HG03066 (cell line): Measurements from ENCODE around the gene ENTPD8.
"Not testable (repeated sequence)": the region's sequence is repeated elsewhere in the genome, so short reads cannot be mapped to it uniquely, and the experiment has no call there.

ENCODE experiments used
- ATAC-seq: cut with Tn5 transposase; IDR thresholded peaks from one replicate; pipeline ENCODE4 v1.9.1; 2021; ENCODE audit warnings: low read depth; ENCODE audit not compliant: unreplicated experiment

Gene ENTPD8

DNA sequence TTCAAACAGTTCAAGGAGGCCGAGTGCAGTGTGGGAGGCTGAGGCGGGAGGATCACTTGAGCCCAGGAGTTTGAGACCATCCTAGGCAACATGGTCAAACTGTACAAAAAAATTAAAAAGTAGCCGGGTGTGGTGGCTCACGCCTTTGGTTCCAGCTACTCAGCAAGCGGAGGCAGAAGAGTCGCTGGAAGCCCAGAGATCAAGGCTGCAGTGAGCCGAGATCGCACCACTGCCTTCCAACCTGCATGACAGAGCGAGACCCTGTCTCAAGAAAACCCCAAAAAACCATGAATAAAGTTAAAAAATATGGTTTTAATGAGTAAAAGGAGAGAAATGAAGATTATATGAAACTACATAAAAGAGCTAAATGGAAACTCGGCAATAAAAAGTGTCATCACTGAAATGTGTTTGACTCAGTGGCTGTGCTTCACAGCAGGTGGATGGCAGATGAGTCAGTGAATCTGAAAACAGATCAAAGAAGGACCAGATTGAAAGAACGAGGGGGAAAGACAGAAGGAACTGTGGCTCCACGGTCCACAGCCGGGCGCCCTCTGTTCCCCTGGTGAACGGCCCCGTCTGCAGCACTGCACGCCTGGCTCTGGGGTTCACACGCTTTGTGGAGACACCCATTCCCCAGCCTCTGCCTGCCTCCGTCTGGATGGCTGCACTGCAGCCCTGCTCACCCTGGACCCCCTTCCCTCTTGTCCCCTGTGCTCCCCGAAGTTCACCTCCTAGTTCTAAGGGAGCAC lies 43.3 kb downstream of the ENTPD8 start:
- no peak for ATAC-seq

DNA sequence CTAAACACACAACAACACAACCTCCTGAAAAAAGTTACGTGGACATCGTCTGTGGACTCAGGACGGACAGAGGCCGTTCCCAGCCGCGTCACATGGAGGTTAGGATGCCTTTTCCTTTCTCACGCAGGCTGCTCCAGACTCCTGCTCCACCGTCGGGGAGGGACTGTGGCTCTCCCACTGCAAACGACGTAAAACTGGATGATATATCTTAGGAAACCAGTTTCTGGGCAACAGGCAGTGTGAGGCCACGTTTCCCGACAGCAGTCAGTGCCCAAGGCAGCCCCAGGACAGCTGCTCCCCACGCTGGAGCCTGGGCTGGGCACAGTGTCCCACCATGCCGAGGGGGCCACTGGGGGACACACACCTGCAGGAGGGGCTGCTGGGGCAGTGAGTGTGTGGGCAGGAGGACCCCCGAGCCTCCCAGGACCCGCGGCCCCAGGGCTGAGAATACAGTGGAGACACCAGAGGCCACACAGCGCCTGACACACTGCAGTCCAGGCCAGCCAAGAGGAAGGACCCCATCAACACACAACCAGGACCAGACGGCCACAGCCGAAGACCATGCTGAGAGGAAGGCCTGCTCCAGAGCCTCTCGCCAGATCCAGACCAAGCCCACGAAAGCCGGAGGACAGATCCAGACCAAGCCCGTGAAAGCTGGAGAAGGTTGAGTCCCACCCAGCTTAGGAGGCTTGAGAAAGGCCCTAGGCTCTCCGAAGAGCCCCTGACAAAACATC lies 44.4 kb downstream of the ENTPD8 start:
- ATAC-seq: no peak

GRCh38 chr9:137396227-137396626 lies 44.9 kb downstream of the ENTPD8 start:
- no peak for ATAC-seq

- no peak for ATAC-seq
Measured at GRCh38 chr9:137395666-137396010, 45.5 kb downstream of the ENTPD8 start.

DNA sequence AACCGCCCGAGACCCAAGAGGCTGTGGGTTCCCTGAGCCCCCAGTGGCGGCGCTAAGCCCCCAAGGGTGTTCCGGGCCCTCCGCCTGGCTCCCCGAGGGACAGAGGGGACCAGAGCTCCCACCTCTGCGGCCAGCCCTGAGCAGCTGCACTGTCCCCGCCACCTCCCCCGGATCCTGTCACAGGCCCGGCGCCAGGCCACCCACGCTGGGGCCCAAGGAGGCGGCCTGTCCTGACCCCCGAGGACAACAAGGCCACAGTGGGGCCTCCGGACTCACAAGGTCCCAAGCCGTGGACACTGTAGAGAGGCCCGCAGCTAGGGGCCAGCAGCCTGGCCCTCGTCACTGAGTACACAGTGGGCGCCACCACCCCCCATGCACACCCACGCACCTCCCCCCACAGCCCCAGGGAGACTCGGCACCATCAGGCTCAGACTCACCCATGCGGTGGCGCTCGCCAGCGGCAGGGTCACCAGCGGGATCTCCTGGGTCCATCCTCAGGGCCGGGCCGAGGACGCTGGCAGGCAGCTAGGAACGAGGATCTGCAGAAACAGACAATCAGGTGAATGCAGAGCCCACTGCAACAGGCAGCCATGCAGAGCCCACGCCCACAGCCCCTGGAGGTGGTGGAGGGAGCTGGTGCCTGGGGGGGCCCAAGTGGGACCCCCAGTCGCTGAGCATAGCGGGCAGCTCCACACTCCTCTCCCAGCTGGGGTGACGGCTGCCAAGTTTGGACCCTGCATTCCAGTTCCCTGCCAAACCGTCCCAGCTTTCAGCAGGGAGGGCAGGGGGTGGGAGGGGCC lies 46.1 kb downstream of the ENTPD8 start:
- ATAC-seq: no peak

DNA sequence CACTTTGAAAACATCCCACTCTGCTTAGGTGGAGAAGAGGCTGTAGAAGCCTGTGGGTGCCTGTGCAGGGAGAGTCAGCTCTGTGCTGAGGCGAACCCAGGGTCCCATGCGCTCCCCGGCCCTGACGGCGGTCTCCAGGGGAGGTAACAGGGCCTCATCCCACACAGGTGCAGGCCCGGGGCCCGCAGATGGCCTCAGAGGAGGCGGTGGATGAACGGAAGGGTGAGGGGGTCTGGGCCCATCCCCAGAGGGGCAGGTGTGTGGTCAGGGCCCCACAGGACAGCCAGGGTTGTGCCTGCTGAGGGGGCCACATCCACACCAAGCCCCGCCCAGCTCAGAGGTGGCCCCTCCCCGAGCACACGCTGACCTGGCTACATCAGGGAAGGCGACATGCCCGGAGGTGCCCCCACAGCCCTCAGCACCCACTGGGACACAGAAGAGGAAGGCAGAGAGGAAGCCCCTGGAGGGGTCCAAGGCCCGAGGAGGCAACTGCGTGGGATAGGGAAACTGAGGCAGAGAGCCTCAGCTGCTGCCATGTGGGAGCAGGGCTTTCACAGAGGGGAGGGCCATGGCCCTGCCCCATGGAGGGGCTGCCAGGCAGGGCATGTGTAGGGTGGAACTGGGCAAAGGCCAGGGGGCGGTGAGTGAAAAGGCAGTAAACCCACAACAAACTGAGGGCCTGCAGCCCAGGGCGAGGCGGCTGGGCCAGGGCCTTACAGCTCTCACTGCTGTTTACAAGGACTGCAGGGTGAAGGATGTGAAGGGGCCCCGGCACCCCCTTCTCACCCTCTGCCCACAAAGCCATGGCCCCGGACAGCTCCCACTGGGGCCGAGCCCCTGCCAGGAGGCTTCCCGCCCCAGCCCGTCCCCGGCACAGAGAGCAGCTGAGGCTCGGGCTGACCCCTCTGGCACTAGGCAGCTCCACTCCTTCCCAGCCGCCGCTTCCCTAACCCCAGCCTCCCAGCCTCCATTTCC lies 47.7 kb downstream of the ENTPD8 start:
- no peak for ATAC-seq

- no peak for ATAC-seq
Measured at GRCh38 chr9:137392232-137393007, 48.7 kb downstream of the ENTPD8 start.

GRCh38 chr9:137391411-137391754 lies 49.8 kb downstream of the ENTPD8 start:
- no peak for ATAC-seq

- no peak for ATAC-seq
Measured at GRCh38 chr9:137390553-137391410, 50.4 kb downstream of the ENTPD8 start.

DNA sequence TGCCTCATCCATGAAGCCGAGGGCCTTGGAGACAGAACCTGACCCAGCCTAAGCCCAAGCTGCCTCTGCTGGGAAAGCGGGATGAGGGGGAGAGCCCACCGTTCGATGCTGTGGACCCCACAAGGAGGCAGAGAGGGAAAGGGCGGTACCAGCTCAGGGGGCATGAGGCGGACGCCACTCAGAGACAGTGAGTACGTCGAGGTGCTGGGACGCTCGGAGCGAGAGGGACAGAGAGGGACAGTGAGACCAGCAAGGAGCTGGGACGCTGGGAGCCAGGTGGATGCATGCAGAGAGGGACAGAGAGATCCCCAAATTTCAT lies 51.8 kb downstream of the ENTPD8 start:
- ATAC-seq: no peak

DNA sequence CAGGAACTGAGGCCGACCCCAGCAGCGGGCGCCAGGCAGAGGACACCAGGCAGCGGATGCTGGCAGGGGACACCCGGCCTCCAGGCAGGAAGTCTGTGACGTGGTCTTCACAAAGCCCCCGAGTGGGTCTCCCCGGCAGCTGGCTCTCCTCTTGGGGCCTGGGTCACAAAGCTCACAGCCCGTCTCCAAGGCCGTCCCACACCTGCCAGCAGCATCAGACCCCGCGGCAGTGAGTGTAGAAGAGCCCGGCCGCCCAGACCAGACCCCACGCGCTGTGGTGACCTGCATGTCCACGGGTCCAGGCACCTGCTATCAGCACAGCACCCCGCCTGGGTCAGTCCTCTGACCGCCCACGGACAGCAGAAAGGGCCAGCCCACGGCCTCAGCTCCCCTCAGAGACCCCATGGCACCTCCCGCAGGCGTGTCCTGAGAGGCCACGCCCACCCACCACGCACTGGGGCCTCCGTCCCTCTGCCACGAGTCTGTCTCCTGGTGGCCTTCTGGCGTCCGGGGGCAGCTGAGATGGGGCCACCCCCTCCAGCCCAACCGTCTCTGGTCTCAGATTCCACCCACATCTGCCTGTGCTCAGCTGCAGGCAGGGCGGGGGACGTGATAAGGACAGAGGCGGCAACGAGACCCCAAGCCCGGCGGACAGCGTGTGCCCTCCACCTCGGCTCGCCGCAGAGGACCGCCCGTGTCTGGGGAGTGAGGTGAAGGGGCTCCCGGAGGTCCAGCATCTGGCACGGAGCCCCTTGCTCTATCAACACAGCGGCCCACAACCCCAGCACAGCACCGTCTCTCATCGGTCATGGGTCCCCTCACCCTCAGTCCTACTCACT lies 52.3 kb downstream of the ENTPD8 start:
- ATAC-seq: no peak

DNA sequence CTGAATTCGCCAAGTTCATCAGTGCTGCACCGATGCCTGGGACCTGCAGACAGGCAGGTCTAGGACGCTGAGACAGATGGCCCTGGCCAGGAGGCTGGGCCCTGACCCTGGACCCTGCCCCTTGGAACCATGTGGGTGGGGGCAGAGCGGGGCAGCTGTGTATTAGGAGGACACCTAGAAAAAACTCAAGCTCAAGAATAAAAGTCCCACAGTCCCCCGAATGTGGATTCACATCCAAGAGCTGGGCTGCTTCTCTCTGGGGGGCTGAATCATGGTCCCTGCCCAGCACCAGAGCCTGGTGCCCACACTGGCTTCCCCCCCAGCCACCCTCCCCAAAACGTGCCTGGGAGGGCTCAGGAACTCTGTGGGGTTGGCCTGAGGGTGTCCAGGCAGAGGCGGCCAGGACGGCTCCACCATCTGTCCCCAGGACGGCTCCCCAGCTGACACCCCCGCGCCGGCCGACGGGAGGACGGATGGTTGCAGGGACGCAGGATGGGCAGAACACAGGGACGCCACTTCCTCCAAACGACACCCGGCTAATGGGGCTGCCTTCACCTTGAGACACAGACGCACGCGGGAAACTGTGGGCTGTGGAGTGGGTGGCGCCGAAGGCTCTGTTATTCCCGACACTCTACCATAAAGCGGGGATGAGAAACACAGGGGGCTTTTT lies 53.1 kb downstream of the ENTPD8 start:
- ATAC-seq: no peak

- no peak for ATAC-seq
Measured at GRCh38 chr9:137387114-137387890, 53.9 kb downstream of the ENTPD8 start.

DNA sequence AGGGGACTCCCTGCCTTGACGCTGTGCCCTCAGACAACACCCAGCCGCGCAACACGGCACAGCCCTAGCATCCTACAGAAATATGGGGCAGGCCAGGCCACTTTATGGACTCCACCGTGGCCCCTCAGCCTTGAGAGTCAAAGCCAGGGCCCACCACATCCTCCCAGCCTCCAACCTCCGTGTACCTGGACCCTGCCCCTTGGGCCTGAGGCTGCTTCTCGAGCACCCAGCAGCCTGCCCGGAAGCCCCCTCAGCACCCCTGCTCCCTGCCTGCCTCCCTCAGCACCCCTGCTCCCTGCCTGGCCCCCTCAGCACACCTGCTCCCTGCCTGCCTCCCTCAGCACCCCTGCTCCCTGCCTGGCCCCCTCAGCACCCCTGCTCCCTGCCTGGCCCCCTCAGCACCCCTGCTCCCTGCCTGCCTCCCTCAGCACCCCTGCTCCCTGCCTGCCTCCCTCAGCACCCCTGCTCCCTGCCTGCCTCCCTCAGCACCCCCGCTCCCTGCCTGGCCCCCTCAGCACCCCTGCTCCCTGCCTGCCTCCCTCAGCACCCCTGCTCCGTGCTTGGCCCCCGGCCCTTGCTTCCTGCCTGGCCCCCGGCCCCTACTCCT lies 54.5 kb downstream of the ENTPD8 start:
- ATAC-seq: not testable (repeated sequence)

- ATAC-seq: no peak
Measured at GRCh38 chr9:137385061-137385655, 56.0 kb downstream of the ENTPD8 start.
